HG03558 (cell line): Measurements from ENCODE around the gene FSCB.
"Not testable (repeated sequence)": the region's sequence is repeated elsewhere in the genome, so short reads cannot be mapped to it uniquely, and the experiment has no call there.

ENCODE experiments used
- ATAC-seq: cut with Tn5 transposase; IDR thresholded peaks from one replicate; pipeline ENCODE4 v1.9.1; 2021; ENCODE audit warnings: moderate number of reproducible peaks; ENCODE audit not compliant: unreplicated experiment; ENCODE audit errors: extremely low read depth

Gene FSCB

GRCh38 chr14:44507183-44507582, at the start of gene FSCB:
Gene FSCB (minus strand): TSS chr14:44507283. CDS start chr14:44506987, 296 bp downstream.
- ATAC-seq: no peak

- no peak for ATAC-seq
These were observed 24.6 kb upstream of the FSCB start for GRCh38 chr14:44531658-44532057.

- no peak for ATAC-seq
These were observed 23.4 kb upstream of the FSCB start for GRCh38 chr14:44530475-44530874.

- no peak for ATAC-seq
These were observed 21.9 kb upstream of the FSCB start for GRCh38 chr14:44529026-44529425.

- ATAC-seq: no peak
These were observed 21.1 kb upstream of the FSCB start for GRCh38 chr14:44528180-44528579.

GRCh38 chr14:44525237-44525636, 18.2 kb upstream of the FSCB start:
- no peak for ATAC-seq

- ATAC-seq: not testable (repeated sequence)
These were observed 8.6 kb upstream of the FSCB start for GRCh38 chr14:44515668-44516067.

- ATAC-seq: no peak
These were observed 1.8 kb upstream of the FSCB start for GRCh38 chr14:44508834-44509233.

GRCh38 chr14:44505588-44505987, 1.5 kb downstream of the FSCB start:
- no peak for ATAC-seq

GRCh38 chr14:44497148-44497547, 9.9 kb downstream of the FSCB start:
- ATAC-seq: no peak

GRCh38 chr14:44494137-44494536, 12.9 kb downstream of the FSCB start:
- ATAC-seq: no peak

GRCh38 chr14:44490966-44491365, 16.1 kb downstream of the FSCB start:
- ATAC-seq: no peak

- no peak for ATAC-seq
These were observed 29.1 kb downstream of the FSCB start for GRCh38 chr14:44477953-44478352.

GRCh38 chr14:44468771-44469170, 38.3 kb downstream of the FSCB start:
- ATAC-seq: no peak

- no peak for ATAC-seq
These were observed 43.6 kb downstream of the FSCB start for GRCh38 chr14:44463356-44464004.

GRCh38 chr14:44462381-44462780, 44.7 kb downstream of the FSCB start:
- no peak for ATAC-seq

GRCh38 chr14:44461811-44462210, 45.3 kb downstream of the FSCB start:
- ATAC-seq: no peak
